ENCODE measurements around the gene TCP1. TPM values are rescaled to one million over a fixed set of nuclear protein-coding genes. Genes with fewer than 3 reads are reported as not detected.
A peak's percentile ranks its signal among the peaks of the same experiment; 100 is the strongest.

Gene TCP1
- total and polyA plus RNA-seq, 9 of the 15 experiments (the other 6 are each of a cell fraction or from before 2014, with no cell fraction given), result 331 to 801 (median 645) TPM

GRCh38 chr6:159790149-159790955 lies 950 bp upstream of the TCP1 start, which contains the start of gene MRPL18 (continued):
- no peak for TF ChIP-seq ZNF449 (CRISPR knock-in tag; IDR thresholded peaks at IDR 0.05)
- TF ChIP-seq MAFK (IDR thresholded peaks at IDR 0.05; ENCODE audit: low read length), result no peak
- no peak for TF ChIP-seq CHD4 (IDR thresholded peaks at IDR 0.05; ENCODE audit: insufficient read depth, insufficient replicate concordance, low read depth, low read length, poor library complexity, severe bottlenecking)
- peak in 1 of 3 experiments; percentile 16; a peak in 2 of 6 replicates for TF ChIP-seq ZBTB11 (CRISPR knock-in tag; IDR thresholded peaks at IDR 0.05)
- 0 out of 2 replicates have a peak, but pooled peaks have one; percentile 76 for TF ChIP-seq ATF6 (CRISPR knock-in tag; IDR thresholded peaks at IDR 0.05)
- no peak for TF ChIP-seq ZNF699 (CRISPR knock-in tag; IDR thresholded peaks at IDR 0.05; ENCODE audit: insufficient replicate concordance)
- no peak for TF ChIP-seq SMAD2 (IDR thresholded peaks at IDR 0.05; ENCODE audit: low read depth, low read length)
- peak; percentile 80; the same call in 1 of the 2 replicates for TF ChIP-seq THRB (CRISPR knock-in tag; conservative IDR thresholded peaks at IDR 0.05)
- TF ChIP-seq POLR3A (IDR thresholded peaks at IDR 0.05; ENCODE audit: borderline replicate concordance, extremely low read depth, insufficient read depth, insufficient read length), result no peak
- no peak for TF ChIP-seq ZFP91 (CRISPR knock-in tag; IDR thresholded peaks at IDR 0.05)
- 0 out of 2 replicates have a peak, but pooled peaks have one; percentile 50 for TF ChIP-seq ZNF395 (CRISPR knock-in tag; IDR thresholded peaks at IDR 0.05)
- TF ChIP-seq MCM2 (IDR thresholded peaks at IDR 0.05; ENCODE audit: low read depth), result no peak
- peak; percentile 81 for TF ChIP-seq CHD2 (IDR thresholded peaks at IDR 0.05; ENCODE audit: low read depth, low read length)

Data from K562 (cell line).